Stimulated activated CD4-positive, alpha-beta T cell treated with anti-CD3 and anti-CD28 coated beads, Interleukin-4, amount 100 ng/mL, for 48 hours (primary cell): ENCODE data around the gene SLC9A7.

Experiments
- DNase-seq, 2 donors: peaks; one replicate each; pipeline ENCODE4 v3.0.0-alpha.2; 2020; ENCODE audit warnings: low read depth in 2 of 2

SLC9A7 gene

DNA sequence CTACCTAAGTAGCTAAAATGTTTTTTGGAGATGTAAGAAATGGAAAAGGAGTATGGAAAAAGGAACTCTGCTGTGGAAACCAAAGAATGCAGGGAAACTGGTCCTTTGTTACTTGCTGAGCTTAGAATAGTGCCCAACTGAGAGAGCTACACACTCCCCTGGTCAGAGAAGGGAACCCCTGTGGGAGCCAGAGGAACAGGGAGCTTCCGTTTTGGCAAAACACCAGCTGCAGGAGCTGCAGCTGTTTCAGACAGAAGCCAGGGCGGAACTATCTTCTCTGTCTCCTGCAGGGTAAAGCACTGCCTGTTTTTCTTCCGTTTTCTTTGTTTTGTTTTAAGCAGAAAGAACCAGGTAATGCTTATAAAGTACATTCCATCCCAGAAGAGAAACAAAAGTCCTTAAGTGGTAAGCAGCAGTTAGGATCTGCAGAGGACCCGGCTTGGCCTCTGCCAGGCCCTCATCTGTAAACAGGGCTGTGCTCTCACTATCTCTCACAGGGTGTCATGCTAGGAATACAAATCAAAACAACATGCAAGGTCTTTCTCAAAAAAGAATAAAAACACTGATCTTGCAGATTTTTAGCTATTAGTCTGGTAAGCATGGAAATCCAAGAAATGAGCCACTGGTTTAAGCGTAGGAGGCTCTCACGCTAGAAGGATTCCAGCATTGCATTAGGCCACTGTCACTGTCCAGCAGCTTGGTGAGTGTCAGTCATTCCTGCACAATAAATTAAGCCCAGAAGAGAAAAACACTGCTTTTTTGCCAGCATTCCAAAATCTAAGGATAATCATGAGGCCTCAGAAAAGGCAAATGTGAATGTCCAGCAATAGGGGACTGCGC lies 109.3 kb downstream of the SLC9A7 start:
- DNase-seq, result no peak

DNA sequence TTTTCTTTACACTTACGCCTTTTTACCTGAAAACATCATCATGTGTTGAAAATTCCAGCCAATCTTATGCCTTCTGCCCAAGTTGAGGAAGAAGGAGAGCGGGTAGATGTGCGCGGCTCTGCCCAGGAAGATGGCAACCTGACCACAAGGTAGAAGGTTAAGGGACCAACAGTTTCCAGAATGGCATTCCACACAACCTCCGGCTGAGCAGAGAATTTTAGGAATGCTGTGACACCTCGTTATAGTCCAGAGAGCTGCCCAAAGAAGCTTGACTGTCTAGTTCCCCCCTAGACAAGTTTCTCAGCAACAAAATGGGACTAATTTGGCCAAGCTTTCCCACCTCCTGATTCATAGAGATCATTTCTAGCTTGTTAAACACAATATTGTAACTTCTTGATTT lies 110.3 kb downstream of the SLC9A7 start:
- no peak for DNase-seq

DNA sequence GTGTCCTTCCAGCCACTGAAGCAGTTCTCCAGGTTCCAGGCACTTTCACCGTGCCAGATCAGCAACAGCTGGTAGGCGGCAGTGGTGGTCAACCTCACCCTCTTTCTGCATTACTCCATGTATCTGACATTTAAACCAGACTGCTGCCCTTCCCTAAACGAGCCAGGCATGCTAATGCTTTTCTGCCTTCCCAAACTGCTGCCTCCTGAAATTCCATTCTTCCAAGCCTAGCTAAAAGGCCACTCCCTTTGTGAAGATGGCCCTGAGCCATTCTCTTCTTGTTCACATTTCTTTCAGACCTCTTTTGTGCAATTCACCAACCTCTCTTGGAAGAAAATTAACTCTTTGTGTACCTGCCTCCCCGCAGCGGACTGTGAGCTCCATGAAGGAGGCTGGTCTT lies 111.7 kb downstream of the SLC9A7 start:
- no peak for DNase-seq

DNA sequence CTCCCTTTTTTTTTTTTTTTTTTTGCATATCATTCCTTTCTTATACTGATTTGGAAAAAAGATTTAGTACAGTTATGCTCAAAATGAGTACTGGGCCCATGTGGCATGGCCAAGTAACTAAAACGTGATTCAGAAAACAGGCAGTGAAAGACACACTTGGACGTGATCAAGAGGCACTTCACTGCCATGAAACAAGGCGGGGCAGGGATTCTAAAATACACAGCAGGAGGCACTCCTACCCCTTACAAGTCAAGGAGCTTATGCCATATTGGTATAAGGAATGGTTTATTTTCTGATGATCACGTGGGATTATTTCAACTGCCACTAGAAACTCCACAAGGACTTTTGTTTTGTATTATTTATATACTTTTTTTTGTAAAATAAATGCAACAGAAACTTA lies 113.3 kb downstream of the SLC9A7 start:
- DNase-seq, result no peak

DNA sequence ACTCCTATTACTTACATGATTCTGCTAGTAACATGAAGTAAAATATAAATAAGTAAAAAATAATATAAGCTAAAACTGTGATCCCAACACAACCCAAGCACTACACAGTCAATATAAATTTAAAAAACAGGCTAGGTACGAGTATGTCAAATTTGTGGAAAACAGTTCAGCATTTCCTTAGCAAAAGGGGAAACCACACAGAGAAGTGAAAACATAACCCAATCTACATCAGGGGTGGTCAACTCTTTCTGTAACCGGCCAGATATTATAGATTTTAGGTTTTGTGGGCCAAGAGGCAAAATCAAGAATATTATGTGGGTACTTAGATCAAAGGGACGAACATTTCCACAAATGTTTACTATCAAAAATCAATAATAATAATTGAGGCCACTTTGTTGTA lies 115.3 kb downstream of the SLC9A7 start:
- no peak for DNase-seq

DNA sequence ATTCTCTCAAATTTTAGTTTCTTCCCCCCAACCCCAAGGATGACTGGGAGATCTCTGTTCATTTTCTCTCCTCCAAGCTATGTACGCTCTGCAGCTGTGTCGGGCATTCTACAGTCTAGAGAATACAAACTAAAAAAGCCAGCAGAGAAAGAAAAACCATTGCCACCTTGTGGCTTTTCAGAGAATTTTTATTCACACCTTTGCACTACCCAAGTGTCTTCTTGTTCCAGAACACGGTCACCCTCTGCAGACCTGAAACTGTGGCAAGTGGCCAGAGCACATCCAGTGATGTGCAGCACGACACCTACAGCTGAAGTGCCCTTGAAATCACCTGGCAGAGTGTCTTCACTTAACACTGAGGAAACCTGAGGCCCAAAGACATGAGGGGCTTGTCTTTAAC lies 116.8 kb downstream of the SLC9A7 start:
- DNase-seq, result no peak

- no peak for DNase-seq
Observed at GRCh38 chrX:46637938-46638337, 121.0 kb downstream of the SLC9A7 start.

GRCh38 chrX:46636223-46636622 lies 122.7 kb downstream of the SLC9A7 start:
- no peak for DNase-seq

- DNase-seq, result no peak
Observed at GRCh38 chrX:46635186-46635585, 123.7 kb downstream of the SLC9A7 start.

DNA sequence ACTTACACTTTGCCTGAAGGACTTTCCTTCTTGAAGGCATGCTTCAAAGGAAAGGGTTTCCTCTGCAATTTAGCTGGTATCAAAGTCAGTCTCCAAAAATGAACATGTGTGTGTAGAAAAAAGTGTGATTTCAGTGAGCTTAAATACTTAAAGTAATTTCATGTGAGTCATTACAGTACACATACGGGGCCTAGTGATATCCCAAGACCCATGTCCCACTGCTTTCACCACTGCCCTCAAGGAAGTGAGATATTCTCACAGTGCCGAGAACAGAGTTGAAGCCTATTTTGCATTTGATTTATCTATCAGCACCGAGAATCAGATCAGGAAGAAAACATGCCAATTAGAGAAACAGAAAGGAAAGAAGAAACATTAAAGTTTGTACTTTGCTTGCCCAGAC lies 124.3 kb downstream of the SLC9A7 start:
- no peak for DNase-seq

- no peak for DNase-seq
Observed at GRCh38 chrX:46630141-46630540, 128.8 kb downstream of the SLC9A7 start.

- DNase-seq, result peak in 1 of 2 donors; percentile 2
Observed at GRCh38 chrX:46628460-46629371, 130.2 kb downstream of the SLC9A7 start.

GRCh38 chrX:46627711-46628419 lies 131.1 kb downstream of the SLC9A7 start:
- DNase-seq, result no peak

DNA sequence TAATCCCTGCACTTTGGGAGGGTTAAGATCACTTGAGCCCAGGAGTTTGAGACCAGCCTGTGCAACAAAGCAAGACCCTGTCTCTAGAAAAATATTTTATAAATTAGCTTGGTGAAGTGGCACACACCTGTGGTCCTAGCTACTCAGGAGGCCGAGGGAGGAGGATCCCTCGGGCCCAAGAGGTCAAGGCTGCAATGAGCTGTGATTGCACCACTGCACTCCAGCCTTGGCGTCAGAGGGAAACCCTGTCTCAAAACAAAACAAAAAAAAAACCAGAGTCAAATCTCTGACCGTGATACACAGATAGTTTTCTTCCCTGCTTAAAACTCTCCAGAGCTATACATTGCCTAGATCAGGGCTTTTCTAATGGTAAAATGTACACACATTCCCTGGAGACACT lies 131.9 kb downstream of the SLC9A7 start:
- DNase-seq, result no peak

DNA sequence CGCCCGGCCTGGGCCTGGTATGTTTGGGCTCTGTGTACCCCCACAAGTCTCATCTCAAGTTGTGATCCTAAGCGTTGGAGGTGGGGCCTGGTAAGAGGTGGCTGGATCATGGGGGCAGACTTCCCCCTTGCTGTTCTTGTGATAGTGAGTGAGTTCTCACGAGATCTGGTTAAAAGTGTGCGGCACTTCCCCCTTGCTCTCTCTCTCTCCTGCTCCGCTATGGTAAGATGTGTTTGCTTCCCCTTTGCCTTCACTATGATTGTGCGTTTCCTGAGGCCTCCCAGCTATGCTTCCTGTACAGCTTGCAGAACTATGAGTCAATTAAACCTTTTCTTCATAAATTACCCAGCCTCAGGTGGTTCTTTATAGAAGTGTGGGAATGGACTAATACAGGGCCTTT lies 132.4 kb downstream of the SLC9A7 start:
- DNase-seq, result no peak

GRCh38 chrX:46624090-46624786 lies 134.7 kb downstream of the SLC9A7 start:
- no peak for DNase-seq

- DNase-seq, result no peak
Observed at GRCh38 chrX:46621572-46621971, 137.3 kb downstream of the SLC9A7 start.

DNA sequence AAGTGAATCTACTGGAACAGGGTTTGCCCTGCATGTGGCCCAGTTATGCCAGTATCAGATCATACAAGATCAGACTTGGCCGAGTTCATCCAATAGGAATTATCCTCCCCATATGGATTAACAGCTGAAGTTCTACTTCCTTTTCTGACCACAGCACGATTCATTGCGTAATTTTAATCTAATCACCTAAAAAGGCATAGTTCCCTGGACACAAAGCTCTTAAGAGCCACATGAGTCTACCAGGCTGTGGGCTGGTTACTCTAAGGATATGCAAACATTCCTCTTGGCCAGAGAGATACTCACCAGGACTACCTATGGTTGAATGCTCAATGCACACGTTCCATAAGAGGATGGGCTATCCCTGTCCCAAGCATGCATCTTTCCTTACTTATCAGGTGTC lies 138.4 kb downstream of the SLC9A7 start:
- DNase-seq, result no peak

- DNase-seq, result no peak
Observed at GRCh38 chrX:46618947-46619346, 140.0 kb downstream of the SLC9A7 start.

DNA sequence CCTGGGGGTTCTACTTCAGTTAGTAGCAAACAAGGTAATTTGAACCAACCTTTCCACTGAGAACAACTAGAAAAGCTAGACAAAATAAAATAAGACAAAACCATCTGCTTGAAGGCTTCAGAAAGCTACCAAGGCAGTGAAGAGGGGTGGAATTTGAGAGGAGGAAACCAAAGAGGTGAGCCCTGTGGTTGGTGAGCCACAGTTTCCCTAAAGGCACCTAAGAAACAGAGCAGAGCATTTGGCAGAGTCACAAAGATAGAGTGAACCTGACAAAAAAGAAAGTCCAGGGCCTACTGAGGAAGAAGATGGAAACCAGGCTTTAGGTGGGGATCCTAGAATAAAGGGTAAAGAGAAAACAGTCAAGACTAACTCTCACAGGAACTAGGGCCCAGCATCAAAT lies 141.0 kb downstream of the SLC9A7 start:
- no peak for DNase-seq

DNA sequence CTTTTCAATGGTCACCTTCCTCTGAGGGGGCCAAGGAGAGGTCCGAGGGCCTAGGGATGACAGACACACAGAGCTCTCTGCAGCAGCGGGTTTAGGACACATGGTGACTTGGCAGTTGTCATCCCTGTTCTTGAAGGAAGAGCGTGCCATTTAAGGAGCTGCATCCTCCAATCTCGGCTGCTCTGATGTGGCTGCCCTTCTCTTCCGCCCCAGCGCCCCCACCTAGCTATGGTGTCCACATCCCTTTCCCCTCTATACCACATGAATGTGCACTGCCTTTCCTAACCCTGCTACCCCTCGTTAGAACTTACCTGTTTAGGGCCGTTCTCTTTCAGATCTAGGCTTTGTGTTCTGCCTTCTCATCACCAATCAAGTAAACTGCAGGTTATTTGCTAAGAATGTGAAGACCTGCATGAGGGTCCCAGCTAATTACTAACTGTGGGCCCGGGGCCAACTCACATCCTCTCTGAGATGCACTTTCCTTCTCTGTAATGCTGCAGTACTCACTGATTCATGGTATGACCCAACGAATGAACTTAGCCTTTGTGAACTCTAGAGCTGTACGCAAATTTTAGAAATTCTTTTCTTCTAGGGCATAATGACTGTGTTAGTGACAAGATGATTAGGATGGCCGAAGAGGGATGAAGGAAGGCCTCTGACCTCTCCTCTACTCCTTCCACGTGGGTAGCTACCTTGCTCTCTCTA lies 147.1 kb downstream of the SLC9A7 start:
- DNase-seq, result no peak
